Upper lobe of left lung (tissue), 4 donors: ENCODE measurements around the gene FNIP1.

Experiments used
- CTCF ChIP-seq, 6 experiments: fragments of 450-650 bp in 4 of 6; fragments of 200-600 bp in 2 of 6; sonication (generic) in 2 of 6; IDR thresholded peaks; one replicate each; pipeline ENCODE4 v1.5.1; 2016 to 2019; ENCODE audit warnings: antibody characterized with exemption in 6 of 6
- POLR2AphosphoS5 ChIP-seq, 2 donors: sonication (generic); formaldehyde crosslinking; IDR thresholded peaks; one replicate each; pipeline ENCODE4 v1.5.1; 2017; ENCODE audit warnings: antibody characterized with exemption in 2 of 2

GRCh38 chr5:131769961-131770360 is 26.9 kb downstream of the FNIP1 start:
- TF ChIP-seq POLR2AphosphoS5 (IDR thresholded peaks at IDR 0.05) (no peak), CTCF (IDR thresholded peaks at IDR 0.05) (no peak)
